Astrocyte of the spinal cord (primary cell): ENCODE measurements around the gene KLK10.
"Not testable (repeated sequence)": the region's sequence is repeated elsewhere in the genome, so short reads cannot be mapped to it uniquely, and the experiment has no call there.

Experiments
- DNase-seq: peaks from one replicate; pipeline ENCODE4 v3.0.0; 2011; ENCODE audit warnings: low read depth, low spot score
- H3K4me3 ChIP-seq: 2 replicates; pipeline ENCODE4 v1.5.1; 2011; ENCODE audit warnings: low read depth, mild to moderate bottlenecking, low read length, moderate library complexity
- CTCF ChIP-seq: IDR thresholded peaks from 2 replicates; pipeline ENCODE4 v1.5.1; 2012; ENCODE audit warnings: low read depth, mild to moderate bottlenecking, low read length, inconsistent platforms
- in situ Hi-C: cut with HindIII; loops from 2 replicates; pipeline ENCODE4 v1.10.0; 2017; ENCODE audit warnings: low sequenced_read_pairs

Gene KLK10

GRCh38 chr19:51000426-51000825 lies 19.1 kb downstream of the KLK10 start:
- no peak for TF ChIP-seq CTCF
- H3K4me3 ChIP-seq = no peak overlapping the region

GRCh38 chr19:50998686-50999085 lies 20.8 kb downstream of the KLK10 start:
- no peak overlapping the region for H3K4me3 ChIP-seq
- TF ChIP-seq CTCF = no peak
- DNase-seq = no peak
- in situ Hi-C loops = no loop called here

More at GRCh38 chr19:51000426-51000825, 19.1 kb downstream of the KLK10 start:
- in situ Hi-C loops = no loop called here
- no peak for DNase-seq

GRCh38 chr19:50998061-50998460 lies 21.4 kb downstream of the KLK10 start:
- no peak for TF ChIP-seq CTCF

GRCh38 chr19:50994129-50994528 lies 25.4 kb downstream of the KLK10 start:
- in situ Hi-C loops = no loop called here
- no peak for TF ChIP-seq CTCF
- H3K4me3 ChIP-seq = no peak overlapping the region
- no peak for DNase-seq

More at GRCh38 chr19:50998061-50998460, 21.4 kb downstream of the KLK10 start:
- H3K4me3 ChIP-seq = no peak overlapping the region
- in situ Hi-C loops = no loop called here
- no peak for DNase-seq

- DNase-seq = no peak
- no peak for TF ChIP-seq CTCF
- in situ Hi-C loops = no loop called here
- H3K4me3 ChIP-seq = no peak overlapping the region
Observed at GRCh38 chr19:50992666-50993035, 26.9 kb downstream of the KLK10 start.

- in situ Hi-C loops, H3K4me3 ChIP-seq, DNase-seq: not testable (repeated sequence)
Observed at GRCh38 chr19:50984416-50984815, 35.1 kb downstream of the KLK10 start.

GRCh38 chr19:50983625-50984292 lies 35.8 kb downstream of the KLK10 start, which contains the start of gene KLK7:
KLK7 (minus strand) TSS chr19:50983917; CDS start chr19:50982399, 1,518 bp downstream.
- no peak within 1 kb of the TSS for H3K4me3 ChIP-seq
- in situ Hi-C loops = no loop called here
- no peak for DNase-seq
- TF ChIP-seq CTCF = no peak
